Measurements from ENCODE around the gene PARK7. TPM values are rescaled to one million over a fixed set of nuclear protein-coding genes. Genes with fewer than 3 reads are reported as not detected.

PARK7 gene
- total RNA-seq, 2 donors from 2014 or later = 304 to 378 TPM

- H3K27ac ChIP-seq (ENCODE audit: low read depth, low read length) = no peak overlapping the region
- H3K36me3 ChIP-seq (ENCODE audit: control insufficient read depth, insufficient read depth, low read length) = no peaks in the 10 kb centered on the region
- Mint-ChIP-seq H3K27ac (no peak overlapping the region), H3K36me3 (ENCODE audit: low read depth) (no peaks in the 10 kb centered on the region), H3K4me3 (no peak overlapping the region), H3K9me3 (peaks cover 17% of the 10 kb centered on the region), H3K4me1 (peaks cover 3% of the 10 kb centered on the region), H3K27me3 (ENCODE audit: insufficient read depth) (no peaks in the 10 kb centered on the region)
- H3K9ac ChIP-seq (ENCODE audit: extremely low read depth, low read length, poor library complexity, severe bottlenecking) = no peak overlapping the region
- no peak for TF ChIP-seq CTCF (conservative IDR thresholded peaks at IDR 0.05)
- no peaks in the 10 kb centered on the region for H3K27me3 ChIP-seq (ENCODE audit: control insufficient read depth, insufficient read depth, low read length, poor library complexity, severe bottlenecking)
- DNase-seq = no peak
- H3K4me3 ChIP-seq (ENCODE audit: low read length) = no peak overlapping the region
- no peaks in the 10 kb centered on the region for H3K4me1 ChIP-seq (ENCODE audit: control insufficient read depth, insufficient read depth, low read length)
- peaks cover 4% of the 10 kb centered on the region for H3K9me3 ChIP-seq (ENCODE audit: control insufficient read depth, low read length)
- WGBS, 2 experiments (ENCODE audit: insufficient coverage in 1 of 2, insufficient read length in 1 of 2) = 85 to 95% methylated on average over 3 to 4 of the region's 4 CpGs
These were observed 33.3 kb upstream of the PARK7 start for GRCh38 chr1:7928247-7928646.

GRCh38 chr1:7929637-7930036 lies 31.9 kb upstream of the PARK7 start:
- Histone ChIP-seq H3K36me3 (ENCODE audit: control insufficient read depth, insufficient read depth, low read length) (no peaks in the 10 kb centered on the region), H3K9ac (ENCODE audit: extremely low read depth, low read length, poor library complexity, severe bottlenecking) (no peak overlapping the region), H3K27ac (ENCODE audit: low read depth, low read length) (no peak overlapping the region), H3K4me1 (ENCODE audit: control insufficient read depth, insufficient read depth, low read length) (no peaks in the 10 kb centered on the region), H3K27me3 (ENCODE audit: control insufficient read depth, insufficient read depth, low read length, poor library complexity, severe bottlenecking) (no peaks in the 10 kb centered on the region), H3K4me3 (ENCODE audit: low read length) (no peak overlapping the region), H3K9me3 (ENCODE audit: control insufficient read depth, low read length) (peaks cover 4% of the 10 kb centered on the region)
- 78 to 92% methylated on average over 5 to 7 of the region's 7 CpGs for WGBS, 2 experiments (ENCODE audit: insufficient coverage in 1 of 2, insufficient read length in 1 of 2)
- DNase-seq = no peak
- Mint-ChIP-seq H3K4me1 (peaks cover 3% of the 10 kb centered on the region), H3K27ac (no peak overlapping the region), H3K4me3 (no peak overlapping the region), H3K27me3 (ENCODE audit: insufficient read depth) (peaks cover 3% of the 10 kb centered on the region), H3K9me3 (peaks cover 17% of the 10 kb centered on the region), H3K36me3 (ENCODE audit: low read depth) (no peaks in the 10 kb centered on the region)
- no peak for TF ChIP-seq CTCF (conservative IDR thresholded peaks at IDR 0.05)

GRCh38 chr1:7930645-7931445 lies 30.7 kb upstream of the PARK7 start:
- 96 to 97% methylated on average over 13 to 15 of the region's 15 CpGs for WGBS, 2 experiments (ENCODE audit: insufficient coverage in 1 of 2, insufficient read length in 1 of 2)
- Mint-ChIP-seq H3K27me3 (ENCODE audit: insufficient read depth) (peaks cover 10% of the 10 kb centered on the region), H3K27ac (no peak overlapping the region), H3K4me1 (peaks cover 3% of the 10 kb centered on the region), H3K9me3 (peaks cover 17% of the 10 kb centered on the region), H3K4me3 (no peak overlapping the region), H3K36me3 (ENCODE audit: low read depth) (no peaks in the 10 kb centered on the region)
- no peak overlapping the region for H3K27ac ChIP-seq (ENCODE audit: low read depth, low read length)
- H3K36me3 ChIP-seq (ENCODE audit: control insufficient read depth, insufficient read depth, low read length) = no peaks in the 10 kb centered on the region
- peaks cover 4% of the 10 kb centered on the region for H3K9me3 ChIP-seq (ENCODE audit: control insufficient read depth, low read length)
- no peak overlapping the region for H3K9ac ChIP-seq (ENCODE audit: extremely low read depth, low read length, poor library complexity, severe bottlenecking)
- no peaks in the 10 kb centered on the region for H3K27me3 ChIP-seq (ENCODE audit: control insufficient read depth, insufficient read depth, low read length, poor library complexity, severe bottlenecking)
- DNase-seq = no peak
- TF ChIP-seq CTCF (conservative IDR thresholded peaks at IDR 0.05) = no peak
- no peaks in the 10 kb centered on the region for H3K4me1 ChIP-seq (ENCODE audit: control insufficient read depth, insufficient read depth, low read length)
- H3K4me3 ChIP-seq (ENCODE audit: low read length) = no peak overlapping the region

Measured in endodermal cell (in vitro differentiated cells).